A673 (cell line): ENCODE data around the gene UBR4. TPM values are rescaled to one million over a fixed set of nuclear protein-coding genes. Genes with fewer than 3 reads are reported as not detected.

Source experiments
- BruUV-seq: library from RNA; stranded (reverse); fragments of 400-500 nt; replicated peaks from 2 replicates; lab custom pipeline; 2021; lab: Mats Ljungman, UMichigan
- CTCF ChIA-PET: fragments of 300-600 bp; sonication (Branson Sonifier 250); formaldehyde crosslinking; loops from one replicate; lab custom pipeline; 2022; ENCODE audit warnings: antibody characterized with exemption; lab: Charles Lee
- POLR2A ChIA-PET: fragments of 300-600 bp; sonication (Branson Sonifier 250); formaldehyde crosslinking; loops from one replicate; lab custom pipeline; 2022; ENCODE audit warnings: antibody characterized with exemption; ENCODE audit not compliant: low non-redundant PET; lab: Charles Lee
- DNase-seq: peaks from one replicate; pipeline ENCODE4 v3.0.0-alpha.2; 2015; ENCODE audit warnings: low spot score
- H3K27ac ChIP-seq: fragments of 200-600 bp; sonication (generic); 2 replicates; pipeline ENCODE4 v1.5.1; 2016; ENCODE audit warnings: mixed run types, low read depth, mild to moderate bottlenecking, mixed read lengths, antibody characterized with exemption, low read length; ENCODE audit not compliant: poor library complexity, severe bottlenecking
- H3K27me3 ChIP-seq: fragments of 200-600 bp; sonication (generic); replicated peaks from 2 replicates; pipeline ENCODE4 v1.6.1; 2017; ENCODE audit warnings: mixed run types, low read depth, mild to moderate bottlenecking, mixed read lengths, antibody characterized with exemption, low read length; ENCODE audit not compliant: insufficient read depth, poor library complexity
- H3K36me3 ChIP-seq: fragments of 200-600 bp; sonication (generic); 2 replicates; pipeline ENCODE4 v1.6.1; 2016; ENCODE audit warnings: mixed run types, mild to moderate bottlenecking, mixed read lengths, antibody characterized with exemption, low read length; ENCODE audit not compliant: insufficient read depth, poor library complexity, severe bottlenecking
- H3K4me1 ChIP-seq: fragments of 200-600 bp; sonication (generic); 2 replicates; pipeline ENCODE4 v1.6.1; 2017; ENCODE audit warnings: mixed run types, mild to moderate bottlenecking, mixed read lengths, antibody characterized with exemption, low read length; ENCODE audit not compliant: insufficient read depth, poor library complexity, severe bottlenecking
- H3K4me3 ChIP-seq: fragments of 200-600 bp; sonication (generic); 2 replicates; pipeline ENCODE4 v1.5.1; 2016; ENCODE audit warnings: low read depth, mixed run types, mild to moderate bottlenecking, mixed read lengths, low read length; ENCODE audit not compliant: poor library complexity, severe bottlenecking
- H3K9me3 ChIP-seq: fragments of 200-600 bp; sonication (generic); 2 replicates; pipeline ENCODE4 v1.6.1; 2016; ENCODE audit warnings: mixed run types, low read depth, mild to moderate bottlenecking, mixed read lengths, antibody characterized with exemption, low read length; ENCODE audit not compliant: poor library complexity, severe bottlenecking
- EZH2 ChIP-seq: fragments of 200-600 bp; sonication (generic); IDR thresholded peaks from 2 replicates; pipeline ENCODE4 v1.6.1; 2017; ENCODE audit warnings: borderline replicate concordance, low read depth, mild to moderate bottlenecking, mixed read lengths, antibody characterized with exemption, low read length; ENCODE audit not compliant: poor library complexity, severe bottlenecking
- intact Hi-C: fragments of 100-400 bp; cut with micrococcal nuclease; formaldehyde crosslinking; loops from one replicate; pipeline ENCODE4 v1.10.0; 2022; ENCODE audit not compliant: unreplicated experiment
- total RNA-seq: library from RNA; stranded (reverse); gene quantifications from 2 replicates; pipeline ENCODE4 v1.2.3, GENCODE V29; 2021
- TF ChIP-seq, protein P1 (sequence below): fragments of 300-800, 200-600 bp; sonication (generic); conservative IDR thresholded peaks from 2 replicates; pipeline ENCODE4 v1.5.1; 2017; ENCODE audit warnings: low read depth, mild to moderate bottlenecking, antibody characterized with exemption, low read length, moderate library complexity, mixed read lengths

The UBR4 gene
- total RNA-seq, 1 experiment from 2014 or later, result 214 TPM

DNA sequence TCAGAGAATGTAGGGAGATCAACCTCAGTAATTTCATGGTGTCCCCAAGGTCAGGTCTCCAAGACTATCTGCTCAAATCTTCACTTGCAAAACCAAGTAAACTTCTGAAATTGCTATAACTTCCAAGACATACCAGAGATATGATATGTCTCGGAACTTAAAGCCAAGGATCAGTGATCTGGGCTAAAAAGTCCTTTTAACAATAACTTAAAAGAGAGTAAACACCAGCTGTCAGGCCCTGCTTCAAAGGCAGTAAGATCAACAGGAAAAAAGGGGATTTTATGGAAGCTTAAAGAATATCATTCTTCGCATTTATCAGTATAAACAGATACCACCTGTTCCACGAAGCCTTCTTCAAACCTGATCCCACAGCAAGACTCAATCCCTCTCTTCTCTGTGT, 13.7 kb downstream of the UBR4 start:
- TSS peak; percentile 3 for BruUV-seq
- POLR2A ChIA-PET, result no interaction called here
- Histone ChIP-seq H3K27me3 (no peaks in the 10 kb centered on the region), H3K9me3 (no peaks in the 10 kb centered on the region), H3K27ac (no peak overlapping the region), H3K36me3 (peaks cover 88% of the 10 kb centered on the region), H3K4me3 (no peak overlapping the region), H3K4me1 (no peaks in the 10 kb centered on the region)
- no peak for DNase-seq
- CTCF ChIA-PET, result no interaction called here
- TF ChIP-seq, protein P1, sequence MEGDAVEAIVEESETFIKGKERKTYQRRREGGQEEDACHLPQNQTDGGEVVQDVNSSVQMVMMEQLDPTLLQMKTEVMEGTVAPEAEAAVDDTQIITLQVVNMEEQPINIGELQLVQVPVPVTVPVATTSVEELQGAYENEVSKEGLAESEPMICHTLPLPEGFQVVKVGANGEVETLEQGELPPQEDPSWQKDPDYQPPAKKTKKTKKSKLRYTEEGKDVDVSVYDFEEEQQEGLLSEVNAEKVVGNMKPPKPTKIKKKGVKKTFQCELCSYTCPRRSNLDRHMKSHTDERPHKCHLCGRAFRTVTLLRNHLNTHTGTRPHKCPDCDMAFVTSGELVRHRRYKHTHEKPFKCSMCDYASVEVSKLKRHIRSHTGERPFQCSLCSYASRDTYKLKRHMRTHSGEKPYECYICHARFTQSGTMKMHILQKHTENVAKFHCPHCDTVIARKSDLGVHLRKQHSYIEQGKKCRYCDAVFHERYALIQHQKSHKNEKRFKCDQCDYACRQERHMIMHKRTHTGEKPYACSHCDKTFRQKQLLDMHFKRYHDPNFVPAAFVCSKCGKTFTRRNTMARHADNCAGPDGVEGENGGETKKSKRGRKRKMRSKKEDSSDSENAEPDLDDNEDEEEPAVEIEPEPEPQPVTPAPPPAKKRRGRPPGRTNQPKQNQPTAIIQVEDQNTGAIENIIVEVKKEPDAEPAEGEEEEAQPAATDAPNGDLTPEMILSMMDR, result no peak
- TF ChIP-seq EZH2, result no peak
- intact Hi-C loops, result loop anchor here (5.0 kb wide), 1 partner anchor 456 kb away; no protein-coding TSS in a partner anchor

DNA sequence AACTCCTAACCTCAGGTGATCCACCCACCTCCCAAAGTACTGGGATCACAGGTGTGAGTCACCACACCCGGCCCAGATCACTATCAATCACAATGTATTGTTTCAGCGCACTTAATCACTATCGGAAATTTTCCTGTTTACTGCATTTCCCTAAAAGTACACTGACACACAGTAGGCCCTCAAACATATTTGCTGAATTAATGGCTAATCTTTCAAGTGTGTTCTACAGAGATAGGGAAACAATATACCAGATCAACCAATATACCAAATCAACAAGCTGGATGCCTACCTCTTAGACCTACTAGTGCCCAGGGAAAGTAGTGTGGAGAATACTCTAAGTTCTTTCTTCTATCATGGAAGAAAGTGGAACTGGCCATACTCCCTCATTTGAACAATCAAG, 17.1 kb downstream of the UBR4 start:
- Histone ChIP-seq H3K4me1 (no peaks in the 10 kb centered on the region), H3K4me3 (no peak overlapping the region), H3K27ac (no peak overlapping the region), H3K36me3 (peaks cover 86% of the 10 kb centered on the region), H3K9me3 (no peaks in the 10 kb centered on the region), H3K27me3 (no peaks in the 10 kb centered on the region)
- BruUV-seq, result no TSS peak
- ChIA-PET POLR2A (interaction anchor here (1.2 kb wide), 1 partner anchor 12 kb away, joined by 3 read pairs; no protein-coding TSS in a partner anchor), CTCF (no interaction called here)
- TF ChIP-seq, protein P1, result no peak
- no peak for TF ChIP-seq EZH2
- no peak for DNase-seq
- intact Hi-C loops, result no loop called here

DNA sequence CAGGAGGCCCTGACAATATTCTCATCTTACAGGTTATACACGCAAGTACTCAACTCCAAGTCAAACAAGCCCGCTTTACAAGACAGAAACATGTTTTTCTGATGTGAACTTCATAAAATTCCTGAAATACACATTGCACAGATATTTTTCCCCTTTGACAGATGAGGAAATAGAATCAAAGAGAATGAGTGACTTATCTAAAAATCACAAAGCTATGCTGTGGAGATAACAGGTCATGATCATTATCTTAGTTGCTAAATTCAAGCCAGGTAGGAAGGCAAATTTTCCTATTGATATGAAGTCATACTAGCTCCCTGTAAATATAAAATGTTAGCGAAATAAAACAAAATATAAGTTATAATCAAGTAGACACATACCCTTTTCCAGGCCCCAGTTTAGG, 18.3 kb downstream of the UBR4 start:
- TF ChIP-seq, protein P1, result no peak
- TF ChIP-seq EZH2, result no peak
- DNase-seq, result no peak
- CTCF ChIA-PET, result interaction anchor here (0.7 kb wide), 1 partner anchor 14 kb away, joined by 3 read pairs; no protein-coding TSS in a partner anchor
- intact Hi-C loops, result no loop called here
- BruUV-seq, result no TSS peak
- H3K4me3 ChIP-seq, result no peak overlapping the region
- POLR2A ChIA-PET, result no interaction called here
- peaks cover 82% of the 10 kb centered on the region for H3K36me3 ChIP-seq
- no peaks in the 10 kb centered on the region for H3K4me1 ChIP-seq
- no peak overlapping the region for H3K27ac ChIP-seq
- H3K27me3 ChIP-seq, result no peaks in the 10 kb centered on the region
- no peaks in the 10 kb centered on the region for H3K9me3 ChIP-seq
